Measurements from ENCODE around the gene PRKG1. TPM values are rescaled to one million over a fixed set of nuclear protein-coding genes. Genes with fewer than 3 reads are reported as not detected.

PRKG1 gene
- total RNA-seq, 1 experiment from 2014 or later = 10.4 TPM

GRCh38 chr10:51057925-51058324, 16.4 kb upstream of the PRKG1 start:
- Histone ChIP-seq H2AK5ac (ENCODE audit: insufficient read length, low read length) (no peak overlapping the region), H4K91ac (ENCODE audit: insufficient read length, low read depth, low read length) (no peak overlapping the region), H3K4me1 (ENCODE audit: insufficient read depth, low read length) (no peaks in the 10 kb centered on the region), H2BK5ac (ENCODE audit: insufficient read length, low read length) (no peak overlapping the region), H2BK15ac (ENCODE audit: low read depth, low read length) (no peak overlapping the region), H3K23me2 (ENCODE audit: insufficient read length, low read depth, low read length, poor library complexity, severe bottlenecking) (no peaks in the 10 kb centered on the region), H3K14ac (ENCODE audit: insufficient read depth, low read length) (no peak overlapping the region), H2BK20ac (ENCODE audit: low read depth, low read length, poor library complexity, severe bottlenecking) (no peak overlapping the region), H4K8ac (replicated peaks; ENCODE audit: insufficient read length, low read depth, low read length) (no peak overlapping the region), H2AFZ (ENCODE audit: low read length) (no peak overlapping the region), H3K9ac (ENCODE audit: extremely low read depth, insufficient read length, low read length) (no peak overlapping the region), H3T11ph (ENCODE audit: low read length) (no peak overlapping the region), H3K79me2 (ENCODE audit: insufficient read depth, low read length) (no peaks in the 10 kb centered on the region), H3K9me3 (ENCODE audit: control insufficient read depth, low read depth, low read length) (no peaks in the 10 kb centered on the region), H3K4me2 (ENCODE audit: insufficient read depth, insufficient read length, low read length) (no peak overlapping the region), H3K4ac (ENCODE audit: low read depth, low read length) (no peak overlapping the region), H4K5ac (ENCODE audit: insufficient read length, low read depth, low read length) (no peak overlapping the region), H4K20me1 (ENCODE audit: control insufficient read depth, insufficient read depth, insufficient read length) (no peaks in the 10 kb centered on the region), H3K27me3 (ENCODE audit: insufficient read depth, low read length) (no peaks in the 10 kb centered on the region), H3K56ac (ENCODE audit: insufficient read length, low read depth, low read length) (no peak overlapping the region), H2BK120ac (ENCODE audit: low read depth, low read length, poor library complexity, severe bottlenecking) (no peak overlapping the region), H2BK12ac (ENCODE audit: insufficient read length, low read depth, low read length) (no peak overlapping the region), H3K23ac (ENCODE audit: insufficient read length, low read depth, low read length) (no peak overlapping the region), H3K27ac (ENCODE audit: insufficient read length, low read depth, low read length) (no peak overlapping the region), H3K79me1 (ENCODE audit: insufficient read depth, low read depth, low read length, poor library complexity, severe bottlenecking) (no peaks in the 10 kb centered on the region), H3K18ac (ENCODE audit: insufficient read length, low read depth, low read length) (no peak overlapping the region)
- H3K4me3 Mint-ChIP-seq = no peak overlapping the region
- H3K9me3 Mint-ChIP-seq = peaks cover 10 to 15% of the 10 kb centered on the region in 2 experiments
- no peak for DNase-seq
- no peaks in the 10 kb centered on the region for H3K4me1 Mint-ChIP-seq
- WGBS (ENCODE audit: extremely low coverage, insufficient read length, low lambda C conversion rate) = no CpG with 5 or more reads among the region's 4 CpGs
- no peak overlapping the region for H3K27ac Mint-ChIP-seq
- peaks cover 0 to 12% (median 0%) of the 10 kb centered on the region in 3 experiments; a peak in 3 of 7 replicates for H3K36me3 Mint-ChIP-seq (ENCODE audit: insufficient read depth in 1 of 3, low read depth in 3 of 3)
- no peaks in the 10 kb centered on the region; the same call in 1 of the 2 replicates for H3K27me3 Mint-ChIP-seq (ENCODE audit: low read depth)
- TF ChIP-seq, protein P1, sequence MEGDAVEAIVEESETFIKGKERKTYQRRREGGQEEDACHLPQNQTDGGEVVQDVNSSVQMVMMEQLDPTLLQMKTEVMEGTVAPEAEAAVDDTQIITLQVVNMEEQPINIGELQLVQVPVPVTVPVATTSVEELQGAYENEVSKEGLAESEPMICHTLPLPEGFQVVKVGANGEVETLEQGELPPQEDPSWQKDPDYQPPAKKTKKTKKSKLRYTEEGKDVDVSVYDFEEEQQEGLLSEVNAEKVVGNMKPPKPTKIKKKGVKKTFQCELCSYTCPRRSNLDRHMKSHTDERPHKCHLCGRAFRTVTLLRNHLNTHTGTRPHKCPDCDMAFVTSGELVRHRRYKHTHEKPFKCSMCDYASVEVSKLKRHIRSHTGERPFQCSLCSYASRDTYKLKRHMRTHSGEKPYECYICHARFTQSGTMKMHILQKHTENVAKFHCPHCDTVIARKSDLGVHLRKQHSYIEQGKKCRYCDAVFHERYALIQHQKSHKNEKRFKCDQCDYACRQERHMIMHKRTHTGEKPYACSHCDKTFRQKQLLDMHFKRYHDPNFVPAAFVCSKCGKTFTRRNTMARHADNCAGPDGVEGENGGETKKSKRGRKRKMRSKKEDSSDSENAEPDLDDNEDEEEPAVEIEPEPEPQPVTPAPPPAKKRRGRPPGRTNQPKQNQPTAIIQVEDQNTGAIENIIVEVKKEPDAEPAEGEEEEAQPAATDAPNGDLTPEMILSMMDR (conservative IDR thresholded peaks at IDR 0.05) = no peak

Measured in H9 (cell line).